ENCODE measurements around the gene LCN6. TPM values are rescaled to one million over a fixed set of nuclear protein-coding genes. Genes with fewer than 3 reads are reported as not detected.
A peak's percentile ranks its signal among the peaks of the same experiment; 100 is the strongest.

Gene LCN6
- total and polyA plus RNA-seq, 9 donors = 0.30 to 0.31 TPM; not detected in 7

GRCh38 chr9:136701668-136702053 is 46.7 kb downstream of the LCN6 start:
- Histone ChIP-seq H3K36me3 (ENCODE audit: control insufficient read depth, insufficient read depth, low read length) (no peaks in the 10 kb centered on the region), H3K27ac (ENCODE audit: low read length) (no peak overlapping the region), H3K4me1 (ENCODE audit: control insufficient read depth, insufficient read depth, low read length) (peaks cover 22% of the 10 kb centered on the region), H3K9me3 (replicated peaks; ENCODE audit: control insufficient read depth, low read depth, low read length) (no peaks in the 10 kb centered on the region), H3K4me3 (ENCODE audit: low read length) (no peak overlapping the region), H3K27me3 (ENCODE audit: control insufficient read depth, insufficient read depth, low read length) (peaks cover 27% of the 10 kb centered on the region)
- DNase-seq = no peak
- 52% methylated on average over 3 of the region's 10 CpGs for WGBS (ENCODE audit: insufficient coverage)

- no peak overlapping the region for H3K4me3 ChIP-seq (ENCODE audit: low read length)
- no peaks in the 10 kb centered on the region for H3K9me3 ChIP-seq (replicated peaks; ENCODE audit: control insufficient read depth, low read depth, low read length)
- H3K4me1 ChIP-seq (ENCODE audit: control insufficient read depth, insufficient read depth, low read length) = peaks cover 27% of the 10 kb centered on the region
- H3K27me3 ChIP-seq (ENCODE audit: control insufficient read depth, insufficient read depth, low read length) = peaks cover 27% of the 10 kb centered on the region
- no peak overlapping the region for H3K27ac ChIP-seq (ENCODE audit: low read length)
- 29% methylated on average over 38 of the region's 38 CpGs for WGBS (ENCODE audit: insufficient coverage)
- no peak for DNase-seq
- no peaks in the 10 kb centered on the region for H3K36me3 ChIP-seq (ENCODE audit: control insufficient read depth, insufficient read depth, low read length)
These were observed 47.2 kb downstream of the LCN6 start for GRCh38 chr9:136700959-136701667.

GRCh38 chr9:136700304-136700703 is 48.0 kb downstream of the LCN6 start:
- 74% methylated on average over 9 of the region's 13 CpGs for WGBS (ENCODE audit: insufficient coverage)
- DNase-seq = no peak
- no peaks in the 10 kb centered on the region for H3K36me3 ChIP-seq (ENCODE audit: control insufficient read depth, insufficient read depth, low read length)
- H3K4me1 ChIP-seq (ENCODE audit: control insufficient read depth, insufficient read depth, low read length) = peaks cover 35% of the 10 kb centered on the region
- H3K27ac ChIP-seq (ENCODE audit: low read length) = no peak overlapping the region
- H3K4me3 ChIP-seq (ENCODE audit: low read length) = no peak overlapping the region
- peaks cover 27% of the 10 kb centered on the region for H3K27me3 ChIP-seq (ENCODE audit: control insufficient read depth, insufficient read depth, low read length)
- H3K9me3 ChIP-seq (replicated peaks; ENCODE audit: control insufficient read depth, low read depth, low read length) = no peaks in the 10 kb centered on the region

GRCh38 chr9:136698635-136699246 is 49.6 kb downstream of the LCN6 start:
- Histone ChIP-seq H3K27ac (ENCODE audit: low read length) (no peak overlapping the region), H3K36me3 (ENCODE audit: control insufficient read depth, insufficient read depth, low read length) (no peaks in the 10 kb centered on the region), H3K4me1 (ENCODE audit: control insufficient read depth, insufficient read depth, low read length) (peaks cover 48% of the 10 kb centered on the region), H3K4me3 (ENCODE audit: low read length) (no peak overlapping the region), H3K27me3 (ENCODE audit: control insufficient read depth, insufficient read depth, low read length) (peaks cover 27% of the 10 kb centered on the region), H3K9me3 (replicated peaks; ENCODE audit: control insufficient read depth, low read depth, low read length) (no peaks in the 10 kb centered on the region)
- DNase-seq = no peak
- WGBS (ENCODE audit: insufficient coverage) = 67% methylated on average over 1 of the region's 11 CpGs

- no peak for DNase-seq
- H3K9me3 ChIP-seq (replicated peaks; ENCODE audit: control insufficient read depth, low read depth, low read length) = no peaks in the 10 kb centered on the region
- H3K4me3 ChIP-seq (ENCODE audit: low read length) = no peak overlapping the region
- H3K27me3 ChIP-seq (ENCODE audit: control insufficient read depth, insufficient read depth, low read length) = peaks cover 29% of the 10 kb centered on the region
- H3K27ac ChIP-seq (ENCODE audit: low read length) = no peak overlapping the region
- H3K4me1 ChIP-seq (ENCODE audit: control insufficient read depth, insufficient read depth, low read length) = peaks cover 54% of the 10 kb centered on the region
- 65% methylated on average over 13 of the region's 20 CpGs for WGBS (ENCODE audit: insufficient coverage)
- no peaks in the 10 kb centered on the region for H3K36me3 ChIP-seq (ENCODE audit: control insufficient read depth, insufficient read depth, low read length)
These were observed 50.4 kb downstream of the LCN6 start for GRCh38 chr9:136697821-136698526.

GRCh38 chr9:136697146-136697820 is 51.0 kb downstream of the LCN6 start:
- Histone ChIP-seq H3K4me3 (ENCODE audit: low read length) (no peak overlapping the region), H3K27me3 (ENCODE audit: control insufficient read depth, insufficient read depth, low read length) (peaks cover 29% of the 10 kb centered on the region), H3K27ac (ENCODE audit: low read length) (no peak overlapping the region), H3K9me3 (replicated peaks; ENCODE audit: control insufficient read depth, low read depth, low read length) (no peaks in the 10 kb centered on the region), H3K4me1 (ENCODE audit: control insufficient read depth, insufficient read depth, low read length) (peaks cover 54% of the 10 kb centered on the region), H3K36me3 (ENCODE audit: control insufficient read depth, insufficient read depth, low read length) (no peaks in the 10 kb centered on the region)
- 63% methylated on average over 16 of the region's 23 CpGs for WGBS (ENCODE audit: insufficient coverage)
- DNase-seq = no peak

GRCh38 chr9:136696502-136696901 is 51.8 kb downstream of the LCN6 start:
- H3K27me3 ChIP-seq (ENCODE audit: control insufficient read depth, insufficient read depth, low read length) = peaks cover 23% of the 10 kb centered on the region
- peaks cover 59% of the 10 kb centered on the region for H3K4me1 ChIP-seq (ENCODE audit: control insufficient read depth, insufficient read depth, low read length)

GRCh38 chr9:136695955-136696354 is 52.4 kb downstream of the LCN6 start:
- peaks cover 59% of the 10 kb centered on the region for H3K4me1 ChIP-seq (ENCODE audit: control insufficient read depth, insufficient read depth, low read length)
- H3K4me3 ChIP-seq (ENCODE audit: low read length) = no peak overlapping the region
- no peaks in the 10 kb centered on the region for H3K36me3 ChIP-seq (ENCODE audit: control insufficient read depth, insufficient read depth, low read length)
- peak; percentile 67 for DNase-seq
- H3K9me3 ChIP-seq (replicated peaks; ENCODE audit: control insufficient read depth, low read depth, low read length) = no peaks in the 10 kb centered on the region
- peaks cover 18% of the 10 kb centered on the region for H3K27me3 ChIP-seq (ENCODE audit: control insufficient read depth, insufficient read depth, low read length)
- WGBS (ENCODE audit: insufficient coverage) = 74% methylated on average over 17 of the region's 23 CpGs
- H3K27ac ChIP-seq (ENCODE audit: low read length) = peak overlapping the region; percentile 29

More at GRCh38 chr9:136696502-136696901, 51.8 kb downstream of the LCN6 start:
- DNase-seq = no peak
- H3K9me3 ChIP-seq (replicated peaks; ENCODE audit: control insufficient read depth, low read depth, low read length) = no peaks in the 10 kb centered on the region
- H3K4me3 ChIP-seq (ENCODE audit: low read length) = no peak overlapping the region
- WGBS (ENCODE audit: insufficient coverage) = 57% methylated on average over 5 of the region's 9 CpGs
- H3K36me3 ChIP-seq (ENCODE audit: control insufficient read depth, insufficient read depth, low read length) = no peaks in the 10 kb centered on the region
- peak overlapping the region; percentile 29 for H3K27ac ChIP-seq (ENCODE audit: low read length)

- Histone ChIP-seq H3K4me3 (ENCODE audit: low read length) (no peak overlapping the region), H3K4me1 (ENCODE audit: control insufficient read depth, insufficient read depth, low read length) (peaks cover 59% of the 10 kb centered on the region), H3K36me3 (ENCODE audit: control insufficient read depth, insufficient read depth, low read length) (no peaks in the 10 kb centered on the region), H3K27me3 (ENCODE audit: control insufficient read depth, insufficient read depth, low read length) (peaks cover 15% of the 10 kb centered on the region), H3K9me3 (replicated peaks; ENCODE audit: control insufficient read depth, low read depth, low read length) (no peaks in the 10 kb centered on the region), H3K27ac (ENCODE audit: low read length) (peak overlapping the region; percentile 29)
- WGBS (ENCODE audit: insufficient coverage) = 72% methylated on average over 9 of the region's 10 CpGs
- no peak for DNase-seq
These were observed 52.9 kb downstream of the LCN6 start for GRCh38 chr9:136695435-136695895.

GRCh38 chr9:136694872-136695247 is 53.5 kb downstream of the LCN6 start:
- DNase-seq = no peak
- peaks cover 9% of the 10 kb centered on the region for H3K27me3 ChIP-seq (ENCODE audit: control insufficient read depth, insufficient read depth, low read length)
- H3K4me3 ChIP-seq (ENCODE audit: low read length) = no peak overlapping the region
- WGBS (ENCODE audit: insufficient coverage) = 80% methylated on average over 3 of the region's 11 CpGs
- H3K9me3 ChIP-seq (replicated peaks; ENCODE audit: control insufficient read depth, low read depth, low read length) = no peaks in the 10 kb centered on the region
- H3K4me1 ChIP-seq (ENCODE audit: control insufficient read depth, insufficient read depth, low read length) = peaks cover 63% of the 10 kb centered on the region
- no peak overlapping the region for H3K27ac ChIP-seq (ENCODE audit: low read length)
- H3K36me3 ChIP-seq (ENCODE audit: control insufficient read depth, insufficient read depth, low read length) = no peaks in the 10 kb centered on the region
